IMR-90 (cell line): ENCODE data around the gene TREM1. TPM values are rescaled to one million over a fixed set of nuclear protein-coding genes. Genes with fewer than 3 reads are reported as not detected.

Source experiments
- ATAC-seq: fragments of 200-7000 bp; cut with Tn5 transposase; 2 replicates; pipeline ENCODE4 v1.9.1; 2020; ENCODE audit warnings: low read depth, mild to moderate bottlenecking, moderate library complexity
- BruUV-seq: library from RNA; stranded (reverse); fragments of 400-500 nt; replicated peaks from 2 replicates; lab custom pipeline; 2021; lab: Mats Ljungman, UMichigan
- CTCF ChIA-PET: fragments of 300-600 bp; formaldehyde crosslinking; extraction: SDS; loops from one replicate; lab custom pipeline; 2021; ENCODE audit warnings: antibody characterized with exemption; lab: Yijun Ruan, JAX
- POLR2A ChIA-PET: fragments of 300-600 bp; sonication (Branson Sonifier 250); formaldehyde crosslinking; loops from one replicate; lab custom pipeline; 2022; ENCODE audit warnings: antibody characterized with exemption; ENCODE audit not compliant: unreplicated experiment; lab: Charles Lee
- DNase-seq: peaks from one replicate; pipeline ENCODE4 v3.0.0; 2013
- H2AFZ ChIP-seq: replicated peaks from 2 replicates; pipeline ENCODE3; 2013; ENCODE audit warnings: low read length, mild to moderate bottlenecking; ENCODE audit not compliant: poor library complexity
- H2AK5ac ChIP-seq: 2 replicates; pipeline ENCODE4 v1.6.1; 2013; ENCODE audit warnings: low read depth, low read length, inconsistent platforms
- H2AK9ac ChIP-seq: replicated peaks from 2 replicates; pipeline ENCODE3; 2013; ENCODE audit warnings: mild to moderate bottlenecking, low read depth, low read length, moderate library complexity; ENCODE audit not compliant: poor library complexity
- H2BK120ac ChIP-seq: 2 replicates; pipeline ENCODE4 v1.6.1; 2013; ENCODE audit warnings: low read depth, low read length, inconsistent platforms
- H2BK15ac ChIP-seq: 3 replicates; pipeline ENCODE4 v1.6.1; 2013; ENCODE audit warnings: low read depth, low read length, inconsistent platforms
- H2BK20ac ChIP-seq: 2 replicates; pipeline ENCODE4 v1.6.1; 2013; ENCODE audit warnings: low read depth, mild to moderate bottlenecking, inconsistent platforms, low read length, moderate library complexity
- H2BK5ac ChIP-seq: 2 replicates; pipeline ENCODE4 v1.6.1; 2013; ENCODE audit warnings: mild to moderate bottlenecking, low read depth, low read length, inconsistent platforms; ENCODE audit not compliant: poor library complexity, severe bottlenecking
- H3K14ac ChIP-seq: replicated peaks from 2 replicates; pipeline ENCODE4 v1.6.1; 2013; ENCODE audit warnings: low read depth, low read length, inconsistent platforms
- H3K18ac ChIP-seq: 2 replicates; pipeline ENCODE4 v1.6.1; 2013; ENCODE audit warnings: low read depth, low read length, control low read depth
- H3K23ac ChIP-seq: 2 replicates; pipeline ENCODE4 v1.6.1; 2013; ENCODE audit warnings: low read depth, low read length, inconsistent platforms
- H3K27ac ChIP-seq: 2 replicates; pipeline ENCODE4 v1.5.1; 2013; ENCODE audit warnings: mild to moderate bottlenecking, control low read depth, low read length; ENCODE audit not compliant: insufficient read depth
- H3K27me3 ChIP-seq: 2 replicates; pipeline ENCODE4 v1.6.1; 2013; ENCODE audit warnings: low read length; ENCODE audit not compliant: control insufficient read depth, insufficient read depth
- H3K36me3 ChIP-seq: 2 replicates; pipeline ENCODE4 v1.6.1; 2013; ENCODE audit warnings: low read length, mixed read lengths; ENCODE audit not compliant: control insufficient read depth, insufficient read depth
- H3K4ac ChIP-seq: 2 replicates; pipeline ENCODE4 v1.6.1; 2013; ENCODE audit warnings: low read depth, low read length, inconsistent platforms
- H3K4me1 ChIP-seq: 2 replicates; pipeline ENCODE4 v1.6.1; 2013; ENCODE audit warnings: low read length, mixed read lengths; ENCODE audit not compliant: control insufficient read depth, insufficient read depth
- H3K4me2 ChIP-seq: 2 replicates; pipeline ENCODE4 v1.6.1; 2013; ENCODE audit warnings: low read depth, mild to moderate bottlenecking, control low read depth, low read length, moderate library complexity
- H3K4me3 ChIP-seq: 2 replicates; pipeline ENCODE4 v1.5.1; 2013; ENCODE audit warnings: low read depth, mild to moderate bottlenecking, control low read depth, low read length, moderate library complexity; ENCODE audit not compliant: insufficient read depth
- H3K56ac ChIP-seq: 2 replicates; pipeline ENCODE4 v1.6.1; 2013; ENCODE audit warnings: low read length, inconsistent platforms; ENCODE audit not compliant: insufficient read depth; ENCODE audit errors: extremely low read depth
- H3K79me1 ChIP-seq, 2 experiments: 2 replicates each; pipeline ENCODE4 v1.6.1; 2013; ENCODE audit warnings: low read length in 2 of 2, inconsistent platforms in 1 of 2, low read depth in 1 of 2
- H3K9ac ChIP-seq: 2 replicates; pipeline ENCODE4 v1.6.1; 2013; ENCODE audit warnings: low read depth, low read length, control low read depth
- H3K9me1 ChIP-seq: 2 replicates; pipeline ENCODE4 v1.6.1; 2013; ENCODE audit warnings: low read length, inconsistent platforms; ENCODE audit not compliant: insufficient read depth
- H3K9me3 ChIP-seq: 2 replicates; pipeline ENCODE4 v1.6.1; 2013; ENCODE audit warnings: low read length; ENCODE audit not compliant: control insufficient read depth, insufficient read depth
- H4K20me1 ChIP-seq: 2 replicates; pipeline ENCODE4 v1.6.1; 2013; ENCODE audit warnings: low read length, inconsistent platforms; ENCODE audit not compliant: insufficient read depth
- H4K5ac ChIP-seq: 2 replicates; pipeline ENCODE4 v1.6.1; 2013; ENCODE audit warnings: mild to moderate bottlenecking, low read depth, low read length, control low read depth
- H4K8ac ChIP-seq, 2 experiments: 2 replicates each; pipeline ENCODE4 v1.6.1; 2013; ENCODE audit warnings: low read depth in 2 of 2, low read length in 2 of 2, control low read depth in 1 of 2, inconsistent platforms in 1 of 2
- H4K91ac ChIP-seq: 2 replicates; pipeline ENCODE4 v1.6.1; 2013; ENCODE audit warnings: low read depth, low read length, inconsistent platforms; ENCODE audit not compliant: insufficient read depth
- CEBPB ChIP-seq: IDR thresholded peaks from 2 replicates; pipeline ENCODE4 v1.6.1; 2012; ENCODE audit warnings: low read depth, low read length, improper control_type of control experiment
- FOS ChIP-seq: fragments of 150-350 bp; IDR thresholded peaks from 2 replicates; pipeline ENCODE4 v1.6.1; 2016; ENCODE audit warnings: low read depth, low read length
- NFE2L2 ChIP-seq: fragments of 150-350 bp; IDR thresholded peaks from 2 replicates; pipeline ENCODE4 v1.6.1; 2016; ENCODE audit warnings: low read depth, mild to moderate bottlenecking, low read length
- SMC3 ChIP-seq: fragments of 150-350 bp; IDR thresholded peaks from 2 replicates; pipeline ENCODE4 v1.6.1; 2016; ENCODE audit warnings: low read depth, mild to moderate bottlenecking, antibody characterized with exemption, low read length, moderate library complexity
- WGBS, 2 experiments: methylation state at CpG; one replicate each; pipeline versions ENCODE4 v1.1.5 to v1.1.7; 2013; ENCODE audit warnings: missing lambda C conversion rate in 2 of 2; ENCODE audit not compliant: insufficient read length in 1 of 2; ENCODE audit errors: extremely low coverage in 2 of 2; 5-methylcytosine and 5-hydroxymethylcytosine counted together
- dilution Hi-C: fragments of 300-500 bp; cut with HindIII; formaldehyde crosslinking; loops from one replicate; pipeline ENCODE4 v1.14.3; 2018; ENCODE audit warnings: low sequenced_read_pairs; ENCODE audit not compliant: unreplicated experiment
- in situ Hi-C: fragments of 300-500 bp; cut with MboI; formaldehyde crosslinking; loops from 3 replicates; pipeline ENCODE4 v1.14.3; 2019; ENCODE audit warnings: low sequenced_read_pairs, inconsistent platforms, mixed read lengths
- intact Hi-C: fragments of 100-400 bp; cut with micrococcal nuclease; formaldehyde crosslinking; loops from 2 replicates; pipeline ENCODE4 v1.10.0; 2022
- polyA plus RNA-seq, 3 experiments: library from polyadenylated mRNA; depleted of rRNA; stranded (reverse); fragments of >200 nt; gene quantifications; 2 replicates each; pipeline ENCODE4 v1.2.3, GENCODE V29; 2012; ENCODE audit warnings: low replicate concordance in 1 of 3
- total RNA-seq: library from RNA; depleted of rRNA; stranded (reverse); fragments of >200 nt; gene quantifications from 2 replicates; pipeline ENCODE4 v1.2.3, GENCODE V29; 2012
- TF ChIP-seq, protein P1 (sequence below): fragments of 150-350 bp; IDR thresholded peaks from 2 replicates; pipeline ENCODE4 v1.6.1; 2017; ENCODE audit warnings: mild to moderate bottlenecking, antibody characterized with exemption, low read length, low read depth

The TREM1 gene
- total and polyA plus RNA-seq, 2 of the 4 experiments (the other 2 are of a cell fraction), result not detected

DNA sequence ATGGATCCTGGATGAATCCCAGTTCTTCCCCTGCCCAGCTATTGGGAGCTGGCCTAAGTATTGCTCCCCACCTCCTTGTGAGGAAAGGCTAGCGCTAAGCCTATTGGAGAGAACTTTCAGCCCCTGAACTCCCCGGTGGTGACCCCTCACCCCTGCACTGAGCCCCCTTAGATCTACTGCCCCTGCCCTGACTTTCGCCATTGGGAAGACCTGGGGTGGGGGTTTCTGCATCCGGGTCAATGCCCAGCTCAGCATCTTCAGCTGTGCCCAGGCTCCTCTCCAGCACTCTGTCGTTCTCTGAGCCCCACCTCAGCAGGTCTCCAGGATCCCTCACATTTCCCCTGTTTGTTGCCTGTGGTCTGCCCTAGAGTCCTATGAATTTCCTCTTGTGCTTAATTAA lies 49.4 kb downstream of the TREM1 start:
- Histone ChIP-seq H2BK5ac (no peak overlapping the region), H3K56ac (no peak overlapping the region), H4K20me1 (no peaks in the 10 kb centered on the region), H3K9me1 (no peaks in the 10 kb centered on the region), H2BK20ac (no peak overlapping the region), H3K18ac (no peak overlapping the region), H4K5ac (no peak overlapping the region), H3K4me1 (no peaks in the 10 kb centered on the region), H3K27me3 (peaks cover 13% of the 10 kb centered on the region), H3K14ac (no peak overlapping the region), H3K23ac (no peak overlapping the region), H2AK5ac (no peak overlapping the region), H3K9me3 (no peaks in the 10 kb centered on the region; the same call in 1 of the 2 replicates), H3K36me3 (no peaks in the 10 kb centered on the region), H3K9ac (no peak overlapping the region), H3K4me2 (no peak overlapping the region), H2BK15ac (no peak overlapping the region), H4K91ac (no peak overlapping the region), H4K8ac (no peak overlapping the region), H2AFZ (no peak overlapping the region), H3K4me3 (no peak overlapping the region), H3K4ac (no peak overlapping the region), H3K79me1 (no peaks in the 10 kb centered on the region), H2BK120ac (no peak overlapping the region), H3K27ac (no peak overlapping the region), H2AK9ac (no peak overlapping the region)
- dilution Hi-C loops, result no loop called here
- DNase-seq (no peak), ATAC-seq (no peak)
- BruUV-seq, result no TSS peak
- TF ChIP-seq, protein P1, sequence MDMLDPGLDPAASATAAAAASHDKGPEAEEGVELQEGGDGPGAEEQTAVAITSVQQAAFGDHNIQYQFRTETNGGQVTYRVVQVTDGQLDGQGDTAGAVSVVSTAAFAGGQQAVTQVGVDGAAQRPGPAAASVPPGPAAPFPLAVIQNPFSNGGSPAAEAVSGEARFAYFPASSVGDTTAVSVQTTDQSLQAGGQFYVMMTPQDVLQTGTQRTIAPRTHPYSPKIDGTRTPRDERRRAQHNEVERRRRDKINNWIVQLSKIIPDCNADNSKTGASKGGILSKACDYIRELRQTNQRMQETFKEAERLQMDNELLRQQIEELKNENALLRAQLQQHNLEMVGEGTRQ, result no peak
- TF ChIP-seq SMC3 (no peak), FOS (no peak), CEBPB (no peak), NFE2L2 (no peak)
- WGBS, 2 experiments, result no CpG with 5 or more reads among the region's 5 CpGs
- ChIA-PET CTCF (no interaction called here), POLR2A (no interaction called here)
- in situ Hi-C loops, result no loop called here
- intact Hi-C loops, result no loop called here
